SH-SY5Y (cell line): ENCODE data around the gene ZMIZ1.

ENCODE experiments used
- GATA2 ChIP-seq: IDR thresholded peaks from 2 replicates; pipeline ENCODE4 v1.6.1; 2011; ENCODE audit warnings: mild to moderate bottlenecking, low read depth, low read length
- GATA3 ChIP-seq: IDR thresholded peaks from 2 replicates; pipeline ENCODE4 v1.6.1; 2011; ENCODE audit warnings: low read depth, mild to moderate bottlenecking, low read length, moderate library complexity

- no peak for TF ChIP-seq GATA2
- TF ChIP-seq GATA3, result no peak
Observed at GRCh38 chr10:79095316-79095715, 26.6 kb downstream of the ZMIZ1 start.
